GM13976 (cell line): Measurements from ENCODE around the gene OOSP3.

Source experiments
- DNase-seq: peaks from one replicate; pipeline ENCODE4 v3.0.0; 2012; ENCODE audit warnings: low spot score
- in situ Hi-C: fragments of 300-500 bp; cut with MboI; formaldehyde crosslinking; loops from one replicate; pipeline ENCODE4 v1.12.0; 2022; ENCODE audit warnings: low sequenced_read_pairs, mixed read lengths, inconsistent platforms; ENCODE audit not compliant: unreplicated experiment
- TF ChIP-seq, protein P1 (sequence below): IDR thresholded peaks from 2 replicates; pipeline ENCODE4 v1.5.1; 2012; ENCODE audit warnings: borderline replicate concordance, mild to moderate bottlenecking; ENCODE audit not compliant: insufficient read depth; ENCODE audit errors: extremely low read depth, missing control alignments, control extremely low read depth

Gene OOSP3

DNA sequence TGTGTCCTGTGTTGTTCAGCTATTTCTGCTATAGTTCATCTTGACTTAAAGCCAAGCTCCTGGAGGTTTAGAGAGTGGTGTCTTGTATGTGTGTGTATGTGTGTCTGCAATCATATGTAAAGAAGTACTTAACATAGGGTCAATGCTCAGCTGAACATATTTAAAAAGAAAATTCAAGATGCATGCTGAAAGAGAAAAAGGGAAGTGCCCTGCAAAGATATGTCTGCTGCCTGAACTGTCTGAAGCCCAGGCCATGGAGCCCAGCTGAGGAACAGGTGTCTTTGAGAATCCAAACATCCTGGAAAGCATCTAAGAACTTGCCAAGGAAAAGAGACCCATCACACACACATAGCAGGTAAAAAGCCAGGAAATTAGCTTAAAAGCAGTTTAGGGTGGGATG, 18.9 kb upstream of the OOSP3 start:
- TF ChIP-seq, protein P1, sequence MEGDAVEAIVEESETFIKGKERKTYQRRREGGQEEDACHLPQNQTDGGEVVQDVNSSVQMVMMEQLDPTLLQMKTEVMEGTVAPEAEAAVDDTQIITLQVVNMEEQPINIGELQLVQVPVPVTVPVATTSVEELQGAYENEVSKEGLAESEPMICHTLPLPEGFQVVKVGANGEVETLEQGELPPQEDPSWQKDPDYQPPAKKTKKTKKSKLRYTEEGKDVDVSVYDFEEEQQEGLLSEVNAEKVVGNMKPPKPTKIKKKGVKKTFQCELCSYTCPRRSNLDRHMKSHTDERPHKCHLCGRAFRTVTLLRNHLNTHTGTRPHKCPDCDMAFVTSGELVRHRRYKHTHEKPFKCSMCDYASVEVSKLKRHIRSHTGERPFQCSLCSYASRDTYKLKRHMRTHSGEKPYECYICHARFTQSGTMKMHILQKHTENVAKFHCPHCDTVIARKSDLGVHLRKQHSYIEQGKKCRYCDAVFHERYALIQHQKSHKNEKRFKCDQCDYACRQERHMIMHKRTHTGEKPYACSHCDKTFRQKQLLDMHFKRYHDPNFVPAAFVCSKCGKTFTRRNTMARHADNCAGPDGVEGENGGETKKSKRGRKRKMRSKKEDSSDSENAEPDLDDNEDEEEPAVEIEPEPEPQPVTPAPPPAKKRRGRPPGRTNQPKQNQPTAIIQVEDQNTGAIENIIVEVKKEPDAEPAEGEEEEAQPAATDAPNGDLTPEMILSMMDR, result no peak
- DNase-seq, result no peak
- in situ Hi-C loops, result no loop called here

GRCh38 chr11:59862252-59862651, 16.3 kb upstream of the OOSP3 start:
- TF ChIP-seq, protein P1, result no peak
- in situ Hi-C loops, result no loop called here
- DNase-seq, result no peak

DNA sequence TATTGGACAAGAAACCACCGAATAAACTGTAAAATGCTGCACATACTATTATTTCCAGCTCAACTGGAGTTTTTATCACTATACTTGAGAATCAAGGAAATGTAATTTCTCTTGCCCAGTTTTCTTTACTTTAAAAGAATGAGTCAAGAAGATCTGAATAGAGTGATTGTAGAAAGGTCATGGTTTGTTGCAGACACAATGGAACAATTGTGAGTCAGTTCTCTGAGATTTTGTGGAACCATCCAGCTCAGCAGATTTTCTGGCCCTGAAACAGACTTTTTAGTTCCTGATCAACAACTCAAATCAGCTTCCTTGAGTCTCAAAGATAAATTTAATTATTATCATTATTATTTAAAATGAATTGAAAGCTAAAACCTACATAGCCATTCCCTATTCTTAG, 13.6 kb upstream of the OOSP3 start:
- in situ Hi-C loops, result no loop called here
- TF ChIP-seq, protein P1, result no peak
- DNase-seq, result no peak

GRCh38 chr11:59866397-59866796, 12.2 kb upstream of the OOSP3 start, which contains the start of gene TCN1:
Gene TCN1, minus strand, starts transcription at chr11:59866487. Its CDS starts 17 bp downstream, at chr11:59866470.
- DNase-seq, result no peak
- in situ Hi-C loops, result no loop called here
- TF ChIP-seq, protein P1, result no peak

DNA sequence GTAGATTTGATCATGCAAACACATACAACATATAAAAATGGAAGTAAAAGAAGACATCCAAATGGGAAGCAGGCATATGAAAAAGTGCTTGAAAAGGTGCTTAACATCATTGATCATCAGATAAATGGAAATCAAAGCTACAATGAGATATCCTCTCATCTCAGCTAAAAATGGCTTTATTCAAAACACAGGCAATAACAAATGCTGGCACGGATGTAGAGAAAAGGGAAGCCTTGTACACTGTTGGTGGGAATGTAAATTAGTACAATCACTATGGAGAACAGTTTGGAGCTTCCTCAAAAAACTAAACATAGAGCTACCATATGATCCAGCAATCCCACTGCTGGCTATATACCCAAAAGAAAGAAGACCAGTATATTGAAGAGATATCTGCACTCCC, 11.7 kb upstream of the OOSP3 start:
- in situ Hi-C loops, result no loop called here
- DNase-seq, result no peak
- TF ChIP-seq, protein P1, result no peak

DNA sequence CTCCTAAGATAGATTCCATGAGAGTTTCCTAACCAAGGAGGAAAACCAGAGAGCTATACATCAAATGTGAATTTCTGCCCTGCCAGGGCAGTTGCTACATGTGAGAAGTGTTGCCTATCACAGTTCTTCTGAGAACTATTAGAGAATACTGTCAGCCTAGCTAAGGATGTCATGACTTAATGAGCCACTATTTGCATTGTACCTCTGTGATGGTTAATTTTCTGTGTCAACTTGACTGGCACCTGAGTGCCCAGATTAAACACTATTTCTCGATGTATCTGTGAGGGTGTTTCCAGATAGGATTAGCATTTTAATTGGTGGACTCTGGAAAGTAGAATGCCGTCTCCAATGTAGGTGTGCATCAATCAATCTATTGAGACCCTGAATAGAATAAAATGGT, 10.6 kb upstream of the OOSP3 start:
- TF ChIP-seq, protein P1, result no peak
- no peak for DNase-seq
- in situ Hi-C loops, result no loop called here

DNA sequence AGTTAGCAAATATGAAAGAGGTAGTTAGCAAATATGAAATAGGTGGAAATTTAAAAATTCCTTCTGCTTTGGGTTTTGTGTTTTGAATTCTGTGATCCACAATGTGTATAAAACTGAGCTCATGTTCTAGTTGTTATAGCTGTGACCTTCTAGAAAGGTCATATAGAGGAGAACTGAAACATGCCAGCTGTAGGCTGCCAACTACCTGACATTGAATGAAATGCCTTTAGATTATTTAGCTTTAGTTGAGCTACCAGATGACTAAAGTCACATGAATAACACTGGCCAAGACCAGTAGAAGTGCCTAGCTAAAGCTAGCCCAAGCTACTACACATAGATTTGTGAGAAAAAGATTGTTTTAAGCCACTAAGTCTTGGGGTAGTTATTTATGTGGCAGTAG, 6.5 kb upstream of the OOSP3 start:
- no peak for DNase-seq
- in situ Hi-C loops, result no loop called here

More for the DNA sequence above, 6.5 kb upstream of the OOSP3 start:
- TF ChIP-seq, protein P1, result no peak
